ENCODE measurements around the gene FRMD5. TPM values are rescaled to one million over a fixed set of nuclear protein-coding genes. Genes with fewer than 3 reads are reported as not detected.

FRMD5 gene
- total RNA-seq, 4 donors from 2014 or later, result 0.31 to 0.72 TPM; not detected in 2

- DNase-seq (ENCODE audit: low spot score in 2 of 2), result no peak
- H3K27ac ChIP-seq, result no peak overlapping the region
- no peak overlapping the region for H3K4me3 ChIP-seq
- no peaks in the 10 kb centered on the region for H3K36me3 ChIP-seq
- no peaks in the 10 kb centered on the region for H3K4me1 ChIP-seq
- no peak for TF ChIP-seq POLR2A (IDR thresholded peaks at IDR 0.05)
- no peak for TF ChIP-seq EP300 (IDR thresholded peaks at IDR 0.05)
- TF ChIP-seq CTCF (IDR thresholded peaks at IDR 0.05), result no peak
- TF ChIP-seq POLR2AphosphoS5 (IDR thresholded peaks at IDR 0.05), result no peak
- H3K9me3 ChIP-seq, result peaks cover 4% of the 10 kb centered on the region
- H3K27me3 ChIP-seq, result peaks cover 7% of the 10 kb centered on the region
- WGBS, result 49% methylated on average over 1 of the region's 1 CpG
Observed at GRCh38 chr15:44222478-44222877, 27.4 kb upstream of the FRMD5 start.

GRCh38 chr15:44219073-44219472, 24.0 kb upstream of the FRMD5 start:
- Histone ChIP-seq H3K9me3 (no peaks in the 10 kb centered on the region), H3K36me3 (no peaks in the 10 kb centered on the region), H3K27me3 (peaks cover 4% of the 10 kb centered on the region), H3K4me3 (no peak overlapping the region), H3K4me1 (no peaks in the 10 kb centered on the region), H3K27ac (no peak overlapping the region)
- WGBS, result 68% methylated on average over 3 of the region's 3 CpGs
- TF ChIP-seq EP300 (IDR thresholded peaks at IDR 0.05) (no peak), CTCF (IDR thresholded peaks at IDR 0.05) (no peak)
- DNase-seq (ENCODE audit: low spot score in 2 of 2), result no peak

GRCh38 chr15:44216958-44217357, 21.9 kb upstream of the FRMD5 start:
- DNase-seq (ENCODE audit: low spot score in 2 of 2), result no peak
- 64% methylated on average over 1 of the region's 1 CpG for WGBS
- Histone ChIP-seq H3K27ac (no peak overlapping the region), H3K27me3 (peaks cover 4% of the 10 kb centered on the region), H3K36me3 (no peaks in the 10 kb centered on the region), H3K4me3 (no peak overlapping the region), H3K4me1 (no peaks in the 10 kb centered on the region), H3K9me3 (no peaks in the 10 kb centered on the region)
- TF ChIP-seq POLR2AphosphoS5 (IDR thresholded peaks at IDR 0.05), result no peak
- TF ChIP-seq CTCF (IDR thresholded peaks at IDR 0.05), result no peak
- no peak for TF ChIP-seq POLR2A (IDR thresholded peaks at IDR 0.05)
- no peak for TF ChIP-seq EP300 (IDR thresholded peaks at IDR 0.05)

- no peaks in the 10 kb centered on the region for H3K4me1 ChIP-seq
- H3K9me3 ChIP-seq, result no peaks in the 10 kb centered on the region
- H3K27ac ChIP-seq, result no peak overlapping the region
- DNase-seq (ENCODE audit: low spot score in 2 of 2), result no peak
- H3K4me3 ChIP-seq, result no peak overlapping the region
- H3K27me3 ChIP-seq, result peaks cover 7% of the 10 kb centered on the region
- WGBS, result 32% methylated on average over 3 of the region's 3 CpGs
- no peaks in the 10 kb centered on the region for H3K36me3 ChIP-seq
- TF ChIP-seq POLR2A (IDR thresholded peaks at IDR 0.05), result no peak
- no peak for TF ChIP-seq POLR2AphosphoS5 (IDR thresholded peaks at IDR 0.05)
- TF ChIP-seq EP300 (IDR thresholded peaks at IDR 0.05), result no peak
- TF ChIP-seq CTCF (IDR thresholded peaks at IDR 0.05), result no peak
Observed at GRCh38 chr15:44215594-44215993, 20.5 kb upstream of the FRMD5 start.

- 89% methylated on average over 2 of the region's 2 CpGs for WGBS
- no peak for TF ChIP-seq POLR2AphosphoS5 (IDR thresholded peaks at IDR 0.05)
- no peak for TF ChIP-seq EP300 (IDR thresholded peaks at IDR 0.05)
- no peak for TF ChIP-seq POLR2A (IDR thresholded peaks at IDR 0.05)
- TF ChIP-seq CTCF (IDR thresholded peaks at IDR 0.05), result no peak
- Histone ChIP-seq H3K9me3 (no peaks in the 10 kb centered on the region), H3K36me3 (no peaks in the 10 kb centered on the region), H3K27ac (no peak overlapping the region), H3K4me3 (no peak overlapping the region), H3K27me3 (peaks cover 10% of the 10 kb centered on the region), H3K4me1 (no peaks in the 10 kb centered on the region)
- DNase-seq (ENCODE audit: low spot score in 2 of 2), result no peak
Observed at GRCh38 chr15:44208956-44209355, 13.9 kb upstream of the FRMD5 start.
